Measurements from ENCODE around the gene SPATA24.

The SPATA24 gene

DNA sequence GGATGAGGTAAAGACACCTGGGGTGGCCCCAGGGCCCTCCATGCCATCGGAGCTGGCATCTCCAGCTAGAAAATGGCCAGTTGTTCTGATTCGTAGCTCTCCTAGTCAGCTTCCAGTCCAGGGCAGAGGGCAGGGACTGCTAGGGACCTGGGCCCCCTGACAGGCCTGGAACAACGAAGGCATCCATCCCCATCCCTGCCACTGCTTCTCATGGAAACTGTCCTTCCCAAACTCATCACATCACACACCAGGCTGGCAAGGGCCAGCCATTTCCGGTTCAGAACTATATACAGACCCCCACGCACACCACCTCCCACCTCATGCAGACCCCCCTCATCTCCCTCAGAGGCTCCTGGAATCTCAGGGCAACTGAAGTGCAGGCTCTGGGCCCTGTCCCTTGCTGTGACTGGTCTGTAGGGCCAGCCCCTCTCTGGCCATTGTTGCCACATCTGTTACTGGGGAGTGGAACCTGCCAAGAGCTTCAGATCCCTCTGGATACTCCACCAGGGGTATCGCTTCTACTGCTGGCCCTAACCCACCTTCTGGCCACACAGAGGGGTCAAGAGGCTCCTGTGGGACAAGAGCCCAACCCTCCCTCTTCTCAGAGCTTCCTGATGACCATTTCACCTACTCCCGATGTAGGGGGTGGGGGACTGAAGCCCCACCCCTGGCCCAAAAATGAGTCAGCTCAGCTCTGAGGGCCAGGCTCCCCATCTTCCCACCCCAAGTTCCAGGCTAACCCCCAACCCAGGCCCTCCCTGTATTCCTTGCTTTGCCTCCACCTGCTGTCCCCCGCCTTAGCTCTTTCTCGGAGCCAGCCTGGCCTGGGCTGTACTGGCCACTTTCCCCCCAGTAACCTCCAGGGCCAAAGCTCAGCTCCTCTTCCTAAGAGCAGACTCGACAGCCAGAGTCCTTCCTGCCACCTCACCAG is 13.0 kb downstream of the SPATA24 start:
- TF ChIP-seq FOXM1 (IDR thresholded peaks at IDR 0.05; ENCODE audit: borderline replicate concordance, low read depth) (no peak), TCF12 (IDR thresholded peaks at IDR 0.05; ENCODE audit: low read depth) (no peak), CREB1 (IDR thresholded peaks at IDR 0.05; ENCODE audit: low read depth) (no peak), ZBTB7A (IDR thresholded peaks at IDR 0.05; ENCODE audit: low read depth) (no peak), TEAD4 (IDR thresholded peaks at IDR 0.05) (no peak), NFIC (IDR thresholded peaks at IDR 0.05) (no peak), EGR1 (IDR thresholded peaks at IDR 0.05) (no peak), EP300 (IDR thresholded peaks at IDR 0.05; ENCODE audit: borderline replicate concordance) (no peak), YY1 (IDR thresholded peaks at IDR 0.05; ENCODE audit: low read depth) (no peak), CEBPB (IDR thresholded peaks at IDR 0.05) (no peak), RAD21 (IDR thresholded peaks at IDR 0.05; ENCODE audit: low read depth) (no peak), TAF1 (IDR thresholded peaks at IDR 0.05; ENCODE audit: low read depth) (no peak)
- TF ChIP-seq, protein P1, sequence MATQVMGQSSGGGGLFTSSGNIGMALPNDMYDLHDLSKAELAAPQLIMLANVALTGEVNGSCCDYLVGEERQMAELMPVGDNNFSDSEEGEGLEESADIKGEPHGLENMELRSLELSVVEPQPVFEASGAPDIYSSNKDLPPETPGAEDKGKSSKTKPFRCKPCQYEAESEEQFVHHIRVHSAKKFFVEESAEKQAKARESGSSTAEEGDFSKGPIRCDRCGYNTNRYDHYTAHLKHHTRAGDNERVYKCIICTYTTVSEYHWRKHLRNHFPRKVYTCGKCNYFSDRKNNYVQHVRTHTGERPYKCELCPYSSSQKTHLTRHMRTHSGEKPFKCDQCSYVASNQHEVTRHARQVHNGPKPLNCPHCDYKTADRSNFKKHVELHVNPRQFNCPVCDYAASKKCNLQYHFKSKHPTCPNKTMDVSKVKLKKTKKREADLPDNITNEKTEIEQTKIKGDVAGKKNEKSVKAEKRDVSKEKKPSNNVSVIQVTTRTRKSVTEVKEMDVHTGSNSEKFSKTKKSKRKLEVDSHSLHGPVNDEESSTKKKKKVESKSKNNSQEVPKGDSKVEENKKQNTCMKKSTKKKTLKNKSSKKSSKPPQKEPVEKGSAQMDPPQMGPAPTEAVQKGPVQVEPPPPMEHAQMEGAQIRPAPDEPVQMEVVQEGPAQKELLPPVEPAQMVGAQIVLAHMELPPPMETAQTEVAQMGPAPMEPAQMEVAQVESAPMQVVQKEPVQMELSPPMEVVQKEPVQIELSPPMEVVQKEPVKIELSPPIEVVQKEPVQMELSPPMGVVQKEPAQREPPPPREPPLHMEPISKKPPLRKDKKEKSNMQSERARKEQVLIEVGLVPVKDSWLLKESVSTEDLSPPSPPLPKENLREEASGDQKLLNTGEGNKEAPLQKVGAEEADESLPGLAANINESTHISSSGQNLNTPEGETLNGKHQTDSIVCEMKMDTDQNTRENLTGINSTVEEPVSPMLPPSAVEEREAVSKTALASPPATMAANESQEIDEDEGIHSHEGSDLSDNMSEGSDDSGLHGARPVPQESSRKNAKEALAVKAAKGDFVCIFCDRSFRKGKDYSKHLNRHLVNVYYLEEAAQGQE (IDR thresholded peaks at IDR 0.05; ENCODE audit: low read depth) = no peak
- TF ChIP-seq, protein P2, sequence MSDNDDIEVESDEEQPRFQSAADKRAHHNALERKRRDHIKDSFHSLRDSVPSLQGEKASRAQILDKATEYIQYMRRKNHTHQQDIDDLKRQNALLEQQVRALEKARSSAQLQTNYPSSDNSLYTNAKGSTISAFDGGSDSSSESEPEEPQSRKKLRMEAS (IDR thresholded peaks at IDR 0.05) = no peak
- TF ChIP-seq, protein P3, sequence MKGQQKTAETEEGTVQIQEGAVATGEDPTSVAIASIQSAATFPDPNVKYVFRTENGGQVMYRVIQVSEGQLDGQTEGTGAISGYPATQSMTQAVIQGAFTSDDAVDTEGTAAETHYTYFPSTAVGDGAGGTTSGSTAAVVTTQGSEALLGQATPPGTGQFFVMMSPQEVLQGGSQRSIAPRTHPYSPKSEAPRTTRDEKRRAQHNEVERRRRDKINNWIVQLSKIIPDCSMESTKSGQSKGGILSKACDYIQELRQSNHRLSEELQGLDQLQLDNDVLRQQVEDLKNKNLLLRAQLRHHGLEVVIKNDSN (IDR thresholded peaks at IDR 0.05) = no peak

DNA sequence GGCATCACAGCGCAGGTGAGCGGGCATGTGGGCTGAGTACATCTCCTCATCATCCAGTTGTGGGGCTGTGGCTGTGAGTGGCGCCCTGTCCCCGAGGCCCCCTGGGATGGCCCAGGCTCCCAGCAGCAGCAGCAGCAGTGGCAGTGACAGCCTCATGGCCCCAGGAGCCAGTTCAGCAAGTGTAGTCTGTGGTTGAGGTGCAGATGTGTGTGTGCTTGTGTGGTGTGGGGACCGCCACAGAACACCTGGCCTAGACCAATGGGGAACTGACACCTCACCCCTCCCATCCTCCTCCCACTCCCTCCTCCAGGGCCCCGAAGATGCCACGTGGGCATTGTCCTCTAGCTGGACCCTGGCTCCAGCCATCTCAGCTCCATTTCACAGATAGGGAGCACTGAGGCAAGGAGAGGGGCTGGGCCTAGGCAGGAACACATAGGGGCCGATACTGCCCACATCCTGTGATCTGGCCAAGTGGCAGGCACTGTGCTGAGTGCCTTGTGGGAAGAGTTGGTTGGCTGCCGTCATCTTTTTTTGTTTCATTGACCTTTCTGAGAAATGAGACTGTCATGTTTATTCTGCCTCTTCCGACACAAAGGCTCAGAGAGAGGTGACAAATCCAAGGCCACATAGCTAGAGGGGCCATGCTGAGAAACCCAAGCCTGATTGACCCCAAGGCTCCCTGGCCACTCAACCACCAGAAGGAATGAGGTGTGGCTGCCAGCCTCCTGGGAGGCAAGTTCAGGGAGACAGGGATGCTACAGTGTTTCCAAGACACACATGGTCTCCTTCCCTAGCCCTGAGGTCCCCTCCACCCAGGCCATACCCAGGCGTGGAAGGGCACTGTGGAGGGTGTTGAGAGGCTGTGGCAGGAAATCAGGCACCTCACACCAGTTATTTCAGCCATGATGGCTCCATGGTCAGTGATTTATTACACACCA is 13.9 kb downstream of the SPATA24 start, which contains the start of gene MZB1:
MZB1 (minus strand) TSS at position 213 of the 938 bp plus-strand sequence; CDS start at position 156, 57 bp downstream.
- TF ChIP-seq TAF1 (IDR thresholded peaks at IDR 0.05; ENCODE audit: low read depth) (no peak), CREB1 (IDR thresholded peaks at IDR 0.05; ENCODE audit: low read depth) (no peak), CEBPB (IDR thresholded peaks at IDR 0.05) (no peak), NFIC (IDR thresholded peaks at IDR 0.05) (no peak), EGR1 (IDR thresholded peaks at IDR 0.05) (no peak), TCF12 (IDR thresholded peaks at IDR 0.05; ENCODE audit: low read depth) (no peak), TEAD4 (IDR thresholded peaks at IDR 0.05) (no peak), EP300 (IDR thresholded peaks at IDR 0.05; ENCODE audit: borderline replicate concordance) (no peak)
- TF ChIP-seq, protein P3 (IDR thresholded peaks at IDR 0.05) = no peak

DNA sequence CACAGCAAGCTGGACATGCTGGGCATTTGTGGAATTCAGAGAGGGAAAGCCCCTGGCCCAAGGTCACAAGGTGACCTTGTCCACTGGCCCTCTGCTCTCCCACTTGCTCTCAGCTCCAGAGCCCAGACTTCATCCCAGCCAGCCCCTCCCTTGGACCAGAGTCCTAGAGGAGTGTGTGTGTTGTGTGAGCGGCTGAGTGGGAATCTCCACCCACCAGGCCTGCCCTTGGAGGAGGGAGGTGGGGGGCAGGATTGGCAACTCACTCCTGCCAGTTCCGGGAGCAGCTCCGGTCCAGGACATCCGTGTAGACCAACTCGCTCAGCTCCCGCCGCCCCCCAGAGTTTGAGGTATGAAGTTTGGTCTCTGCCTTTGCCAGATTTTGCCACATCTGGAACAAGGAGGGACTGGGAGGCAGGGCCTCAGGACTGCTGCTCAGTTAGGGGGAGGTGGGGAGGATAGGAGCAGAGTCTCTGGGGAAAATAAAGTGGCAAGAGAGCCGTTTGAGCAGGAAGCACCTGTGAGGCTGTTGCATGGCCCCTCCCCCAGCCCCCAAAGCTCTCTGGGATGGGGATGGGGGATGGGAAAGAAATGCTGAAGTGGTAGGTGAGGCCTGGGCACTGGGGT is 15.6 kb downstream of the SPATA24 start:
- TF ChIP-seq TEAD4 (IDR thresholded peaks at IDR 0.05) (no peak), EP300 (IDR thresholded peaks at IDR 0.05; ENCODE audit: borderline replicate concordance) (no peak), TCF12 (IDR thresholded peaks at IDR 0.05; ENCODE audit: low read depth) (no peak), TAF1 (IDR thresholded peaks at IDR 0.05; ENCODE audit: low read depth) (no peak), RAD21 (IDR thresholded peaks at IDR 0.05; ENCODE audit: low read depth) (no peak), CEBPB (IDR thresholded peaks at IDR 0.05) (no peak), NFIC (IDR thresholded peaks at IDR 0.05) (no peak), YY1 (IDR thresholded peaks at IDR 0.05; ENCODE audit: low read depth) (no peak)
- TF ChIP-seq, protein P2 (IDR thresholded peaks at IDR 0.05) = no peak
- TF ChIP-seq, protein P3 (IDR thresholded peaks at IDR 0.05) = no peak
- TF ChIP-seq, protein P1 (IDR thresholded peaks at IDR 0.05; ENCODE audit: low read depth) = no peak

DNA sequence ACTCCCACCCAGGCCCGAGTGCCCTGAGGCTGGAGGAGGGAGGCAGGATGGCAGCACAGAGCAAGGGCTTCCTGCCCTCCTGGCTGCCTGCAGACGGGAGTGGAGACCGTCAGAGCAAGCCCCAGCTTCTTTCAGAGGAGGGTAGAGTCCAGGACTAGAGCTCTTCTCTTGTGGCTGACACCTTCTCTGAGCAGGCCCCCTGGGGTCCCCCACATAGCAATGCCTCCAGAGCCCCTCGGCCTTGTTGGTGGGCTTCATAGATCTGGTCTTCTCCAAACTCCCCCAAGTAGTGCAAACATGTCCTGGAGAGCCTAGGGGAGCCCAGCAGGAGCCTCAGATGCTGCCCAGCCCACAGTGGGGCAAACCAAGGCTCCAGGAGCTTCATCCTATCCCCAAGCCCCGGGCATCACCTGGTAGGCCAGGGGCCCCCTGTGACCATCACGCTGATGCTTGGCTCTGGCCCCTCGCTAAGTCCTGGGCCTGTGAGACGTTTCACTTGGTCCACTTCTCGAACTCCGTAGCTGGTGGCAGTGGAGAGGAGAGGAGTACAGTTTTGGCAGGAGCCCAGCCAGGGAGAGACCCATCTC is 16.2 kb downstream of the SPATA24 start:
- TF ChIP-seq TAF1 (IDR thresholded peaks at IDR 0.05; ENCODE audit: low read depth) = no peak
- no peak for TF ChIP-seq EP300 (IDR thresholded peaks at IDR 0.05; ENCODE audit: borderline replicate concordance)

All from Ishikawa (cell line).